ENCODE results near the gene DNHD1. TPM values are rescaled to one million over a fixed set of nuclear protein-coding genes. Genes with fewer than 3 reads are reported as not detected.

DNHD1 gene
- total and polyA plus RNA-seq, 2 of the 8 experiments (the other 6 are each of a cell fraction or from before 2014, with no cell fraction given): 5.0 to 6.8 TPM

DNA sequence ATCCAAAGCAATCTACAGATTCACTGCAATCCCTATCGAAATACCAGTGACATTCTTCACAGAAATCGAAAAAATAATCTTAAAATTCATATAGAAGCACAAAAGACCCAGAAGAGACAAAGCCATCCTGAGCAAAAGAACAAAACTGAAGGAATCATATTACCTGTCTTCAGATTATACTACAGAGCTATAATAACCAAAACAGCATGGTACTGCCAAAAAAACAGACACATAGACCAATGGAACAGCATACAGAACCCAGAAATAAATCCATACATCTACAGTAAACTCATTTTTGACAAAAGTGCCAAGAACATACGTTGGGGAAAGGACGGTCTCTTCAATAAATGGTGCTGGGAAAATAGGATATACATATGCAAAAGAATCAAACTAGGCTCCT lies 87.4 kb downstream of the DNHD1 start:
- Histone ChIP-seq H3K23ac (ENCODE audit: insufficient read length) (no peak overlapping the region), H2BK20ac (ENCODE audit: low read length) (no peak overlapping the region), H2BK5ac (ENCODE audit: low read depth, low read length) (no peak overlapping the region), H3K9ac (replicated peaks in 1 of 4; ENCODE audit: extremely low read depth in 1 of 4, low read depth in 3 of 4, low read length in 3 of 4) (no peak overlapping the region), H3K14ac (ENCODE audit: insufficient read length) (no peak overlapping the region), H3K27me3 (replicated peaks in 1 of 4; ENCODE audit: control insufficient read depth in 3 of 4, extremely low read depth in 1 of 4, insufficient read depth in 3 of 4, low read length in 3 of 4) (no peaks in the 10 kb centered on the region), H4K8ac (ENCODE audit: extremely low read depth, insufficient read depth, low read length) (no peak overlapping the region), H4K91ac (replicated peaks; ENCODE audit: insufficient read length, low read length) (no peak overlapping the region), H3K56ac (replicated peaks; ENCODE audit: insufficient read length, low read depth, low read length) (no peak overlapping the region), H3K36me3 (ENCODE audit: control insufficient read depth in 2 of 4, insufficient read depth in 4 of 4, low read length in 3 of 4) (no peaks in the 10 kb centered on the region), H3K4ac (replicated peaks; ENCODE audit: insufficient read length, low read depth, low read length) (no peak overlapping the region), H2AK5ac (ENCODE audit: low read depth, low read length) (no peak overlapping the region), H4K20me1 (replicated peaks in 1 of 2; ENCODE audit: control insufficient read depth in 1 of 2, insufficient read depth in 2 of 2, low read length in 2 of 2) (no peaks in the 10 kb centered on the region), H3K79me2 (ENCODE audit: control insufficient read depth in 1 of 2, insufficient read depth in 2 of 2, low read length in 2 of 2) (no peaks in the 10 kb centered on the region), H3K9me3 (ENCODE audit: insufficient read depth in 2 of 2, low read depth in 1 of 2, low read length in 1 of 2) (peaks cover 0 to 4% of the 10 kb centered on the region in 2 experiments; a peak in 1 of 4 replicates), H3K4me1 (replicated peaks in 1 of 4; ENCODE audit: control insufficient read depth in 3 of 4, insufficient read depth in 4 of 4, low read length in 3 of 4) (peaks cover 0 to 16% (median 10%) of the 10 kb centered on the region in 4 experiments; a peak in 5 of 7 replicates), H3K18ac (ENCODE audit: extremely low read depth, low read length) (no peak overlapping the region), H2BK15ac (ENCODE audit: low read length) (no peak overlapping the region), H2BK120ac (replicated peaks; ENCODE audit: low read depth, low read length) (no peak overlapping the region), H3K23me2 (ENCODE audit: low read depth, low read length) (no peaks in the 10 kb centered on the region), H2AFZ (ENCODE audit: low read length) (no peak overlapping the region), H3K79me1 (ENCODE audit: low read depth, low read length) (no peaks in the 10 kb centered on the region), H2BK12ac (ENCODE audit: low read depth, low read length) (no peak overlapping the region), H4K5ac (ENCODE audit: insufficient read length, low read depth, low read length) (no peak overlapping the region), H3K4me2 (ENCODE audit: insufficient read depth in 1 of 2, low read depth in 2 of 2, low read length in 2 of 2) (no peak overlapping the region), H3K4me3 (ENCODE audit: extremely low read depth in 1 of 4, insufficient read depth in 2 of 4, low read depth in 3 of 4, low read length in 4 of 4) (no peak overlapping the region), H3K27ac (ENCODE audit: low read depth, low read length) (no peak overlapping the region)
- ChIA-PET POLR2A (ENCODE audit: partially characterized antibody) (interaction anchor here (0.6 to 1.4 kb wide), 3 partner anchors 14 to 441 kb away, joined by 3 to 4 read pairs (median 3); no protein-coding TSS in a partner anchor), CTCF (ENCODE audit: partially characterized antibody) (no interaction called here)
- FAIRE-seq (no peak), DNase-seq (ENCODE audit: low read depth in 1 of 2, low spot score in 2 of 2) (no peak)
- 91% methylated on average over 4 of the region's 4 CpGs; no CpG with 5 or more reads in 1 of the 2 experiments for WGBS, 2 experiments (ENCODE audit: extremely low coverage in 1 of 2, insufficient coverage in 1 of 2, insufficient read length in 1 of 2, insufficient replicate concordance in 2 of 2, low coverage in 1 of 2, low lambda C conversion rate in 2 of 2, missing lambda C conversion rate in 1 of 2)
- no peak for TF ChIP-seq RXRA (IDR thresholded peaks at IDR 0.05; ENCODE audit: insufficient read depth, low read depth, low read length)
- TF ChIP-seq SP4 (IDR thresholded peaks at IDR 0.05; ENCODE audit: low read length): no peak
- TF ChIP-seq TAF7 (optimal IDR thresholded peaks at IDR 0.05; ENCODE audit: borderline replicate concordance, low read depth, low read length): no peak
- no peak for TF ChIP-seq POU5F1 (IDR thresholded peaks at IDR 0.05; ENCODE audit: low read depth, low read length)
- no peak for TF ChIP-seq EZH2 (IDR thresholded peaks at IDR 0.05; ENCODE audit: low read depth, low read length, severe bottlenecking)
- TF ChIP-seq CEBPB (IDR thresholded peaks at IDR 0.05; ENCODE audit: low read depth, low read length): no peak
- TF ChIP-seq MAFK (IDR thresholded peaks at IDR 0.05; ENCODE audit: low read depth, low read length): no peak
- TF ChIP-seq TEAD4 (IDR thresholded peaks at IDR 0.05; ENCODE audit: low read depth, low read length): no peak
- TF ChIP-seq YY1 (IDR thresholded peaks at IDR 0.05; ENCODE audit: low read depth, low read length): no peak
- TF ChIP-seq TBP (IDR thresholded peaks at IDR 0.05; ENCODE audit: low read depth, low read length): no peak

Measured in H1 (cell line).